ENCODE results near the gene GTF2E1. TPM values are rescaled to one million over a fixed set of nuclear protein-coding genes. Genes with fewer than 3 reads are reported as not detected.
"Not testable (repeated sequence)": the region's sequence is repeated elsewhere in the genome, so short reads cannot be mapped to it uniquely, and the experiment has no call there.

Gene GTF2E1
- 9.3 TPM for polyA plus RNA-seq (2012; ENCODE audit: low read depth, missing spikeins)

GRCh38 chr3:120742198-120742848, at the start of gene GTF2E1, which contains the start of gene RABL3:
TSS of gene GTF2E1 (plus strand) at chr3:120742744. CDS start at chr3:120750553, 7,809 bp downstream.
TSS of gene RABL3 (minus strand) at chr3:120742516. CDS start at chr3:120742507, 9 bp downstream.
- FAIRE-seq: peak; percentile 99
- TF ChIP-seq POU2F2 (IDR thresholded peaks at IDR 0.05; ENCODE audit: low read depth, low read length) (peak; percentile 52; the same call in 1 of the 2 replicates), PAX5 (IDR thresholded peaks at IDR 0.05; ENCODE audit: insufficient read depth, low read length, severe bottlenecking) (no peak), POLR2A (IDR thresholded peaks at IDR 0.05; ENCODE audit: low read depth, low read length) (peak; percentile 83), TAF1 (IDR thresholded peaks at IDR 0.05; ENCODE audit: low read depth, low read length) (peak; percentile 97), POLR2AphosphoS5 (IDR thresholded peaks at IDR 0.05; ENCODE audit: low read depth, low read length) (peak; percentile 91), SPI1 (IDR thresholded peaks at IDR 0.05; ENCODE audit: low read depth, low read length) (peak; percentile 25; the same call in 1 of the 2 replicates)

GRCh38 chr3:120693439-120694171, 48.9 kb upstream of the GTF2E1 start:
- DNase-seq (ENCODE audit: insufficient read length, low spot score) (no peak), FAIRE-seq (no peak)
- TF ChIP-seq POLR2A (IDR thresholded peaks at IDR 0.05; ENCODE audit: low read depth, low read length) (no peak), TAF1 (IDR thresholded peaks at IDR 0.05; ENCODE audit: low read depth, low read length) (no peak), POU2F2 (IDR thresholded peaks at IDR 0.05; ENCODE audit: low read depth, low read length) (no peak), POLR2AphosphoS5 (IDR thresholded peaks at IDR 0.05; ENCODE audit: low read depth, low read length) (no peak), SPI1 (IDR thresholded peaks at IDR 0.05; ENCODE audit: low read depth, low read length) (no peak), PAX5 (IDR thresholded peaks at IDR 0.05; ENCODE audit: insufficient read depth, low read length, severe bottlenecking) (no peak)

More at GRCh38 chr3:120742198-120742848, at the start of gene GTF2E1, which contains the start of gene RABL3:
- DNase-seq (ENCODE audit: insufficient read length, low spot score): peak; percentile 80

- FAIRE-seq: no peak
- TF ChIP-seq POLR2AphosphoS5 (IDR thresholded peaks at IDR 0.05; ENCODE audit: low read depth, low read length) (no peak), SPI1 (IDR thresholded peaks at IDR 0.05; ENCODE audit: low read depth, low read length) (no peak), POLR2A (IDR thresholded peaks at IDR 0.05; ENCODE audit: low read depth, low read length) (no peak), POU2F2 (IDR thresholded peaks at IDR 0.05; ENCODE audit: low read depth, low read length) (no peak), TAF1 (IDR thresholded peaks at IDR 0.05; ENCODE audit: low read depth, low read length) (no peak), PAX5 (IDR thresholded peaks at IDR 0.05; ENCODE audit: insufficient read depth, low read length, severe bottlenecking) (no peak)
- no peak for DNase-seq (ENCODE audit: insufficient read length, low spot score)
These were observed 43.2 kb upstream of the GTF2E1 start for GRCh38 chr3:120699333-120699732.

GRCh38 chr3:120705884-120706582, 36.5 kb upstream of the GTF2E1 start:
- DNase-seq (ENCODE audit: insufficient read length, low spot score) (no peak), FAIRE-seq (no peak)
- TF ChIP-seq POU2F2 (IDR thresholded peaks at IDR 0.05; ENCODE audit: low read depth, low read length) (no peak), POLR2A (IDR thresholded peaks at IDR 0.05; ENCODE audit: low read depth, low read length) (no peak), POLR2AphosphoS5 (IDR thresholded peaks at IDR 0.05; ENCODE audit: low read depth, low read length) (no peak), PAX5 (IDR thresholded peaks at IDR 0.05; ENCODE audit: insufficient read depth, low read length, severe bottlenecking) (no peak), SPI1 (IDR thresholded peaks at IDR 0.05; ENCODE audit: low read depth, low read length) (no peak), TAF1 (IDR thresholded peaks at IDR 0.05; ENCODE audit: low read depth, low read length) (no peak)

GRCh38 chr3:120706950-120707349, 35.6 kb upstream of the GTF2E1 start:
- DNase-seq (ENCODE audit: insufficient read length, low spot score) (no peak), FAIRE-seq (no peak)
- TF ChIP-seq TAF1 (IDR thresholded peaks at IDR 0.05; ENCODE audit: low read depth, low read length) (no peak), SPI1 (IDR thresholded peaks at IDR 0.05; ENCODE audit: low read depth, low read length) (peak; percentile 54)

GRCh38 chr3:120708408-120708807, 34.1 kb upstream of the GTF2E1 start:
- no peak for FAIRE-seq
- no peak for DNase-seq (ENCODE audit: insufficient read length, low spot score)
- TF ChIP-seq POU2F2 (IDR thresholded peaks at IDR 0.05; ENCODE audit: low read depth, low read length) (no peak), SPI1 (IDR thresholded peaks at IDR 0.05; ENCODE audit: low read depth, low read length) (peak; percentile 67), POLR2AphosphoS5 (IDR thresholded peaks at IDR 0.05; ENCODE audit: low read depth, low read length) (no peak), PAX5 (IDR thresholded peaks at IDR 0.05; ENCODE audit: insufficient read depth, low read length, severe bottlenecking) (no peak)

- FAIRE-seq: no peak
- DNase-seq (ENCODE audit: insufficient read length, low spot score): no peak
- TF ChIP-seq POU2F2 (IDR thresholded peaks at IDR 0.05; ENCODE audit: low read depth, low read length) (no peak), TAF1 (IDR thresholded peaks at IDR 0.05; ENCODE audit: low read depth, low read length) (no peak), PAX5 (IDR thresholded peaks at IDR 0.05; ENCODE audit: insufficient read depth, low read length, severe bottlenecking) (no peak), SPI1 (IDR thresholded peaks at IDR 0.05; ENCODE audit: low read depth, low read length) (no peak), POLR2A (IDR thresholded peaks at IDR 0.05; ENCODE audit: low read depth, low read length) (no peak), POLR2AphosphoS5 (IDR thresholded peaks at IDR 0.05; ENCODE audit: low read depth, low read length) (no peak)
These were observed 32.2 kb upstream of the GTF2E1 start for GRCh38 chr3:120710369-120710768.

GRCh38 chr3:120713262-120713661, 29.3 kb upstream of the GTF2E1 start:
- no peak for TF ChIP-seq POLR2A (IDR thresholded peaks at IDR 0.05; ENCODE audit: low read depth, low read length)
- DNase-seq (ENCODE audit: insufficient read length, low spot score) (no peak), FAIRE-seq (no peak)

GRCh38 chr3:120719167-120719834, 23.2 kb upstream of the GTF2E1 start:
- FAIRE-seq: peak; percentile 5
- DNase-seq (ENCODE audit: insufficient read length, low spot score): not testable (repeated sequence)
